Coronary artery (tissue), 2 donors: ENCODE results near the gene OR8D2.

Source experiments
- DNase-seq: peaks from one replicate; pipeline ENCODE4 v3.0.0-alpha.2; 2017; ENCODE audit warnings: low spot score
- H3K27ac ChIP-seq, 2 donors: fragments of 200-600 bp; sonication (generic); one replicate each; pipeline ENCODE4 v1.5.1; 2016 to 2019
- H3K4me3 ChIP-seq: fragments of 200-600 bp; sonication (generic); 2 replicates; pipeline ENCODE4 v1.5.1; 2016; ENCODE audit warnings: mild to moderate bottlenecking, moderate library complexity
- CTCF ChIP-seq: fragments of 200-600 bp; sonication (generic); IDR thresholded peaks from one replicate; pipeline ENCODE4 v1.5.1; 2019; ENCODE audit warnings: antibody characterized with exemption

The OR8D2 gene

GRCh38 chr11:124296016-124296415 lies 24.0 kb downstream of the OR8D2 start:
- H3K27ac ChIP-seq: no peak overlapping the region
- no peak for TF ChIP-seq CTCF
- no peak overlapping the region for H3K4me3 ChIP-seq
- DNase-seq: no peak

GRCh38 chr11:124294687-124295086 lies 25.3 kb downstream of the OR8D2 start:
- H3K27ac ChIP-seq: no peak overlapping the region
- no peak for TF ChIP-seq CTCF
- DNase-seq: no peak
- no peak overlapping the region for H3K4me3 ChIP-seq

GRCh38 chr11:124285610-124286344 lies 34.2 kb downstream of the OR8D2 start:
- DNase-seq: no peak
- no peak for TF ChIP-seq CTCF
- no peak overlapping the region for H3K4me3 ChIP-seq
- no peak overlapping the region for H3K27ac ChIP-seq

GRCh38 chr11:124278261-124278660 lies 41.7 kb downstream of the OR8D2 start:
- no peak for TF ChIP-seq CTCF
- DNase-seq: no peak
- Histone ChIP-seq H3K27ac (no peak overlapping the region), H3K4me3 (no peak overlapping the region)

- H3K4me3 ChIP-seq: no peak overlapping the region
- no peak for DNase-seq
- no peak for TF ChIP-seq CTCF
- H3K27ac ChIP-seq: no peak overlapping the region
These were observed 42.2 kb downstream of the OR8D2 start for GRCh38 chr11:124277804-124278203.

- H3K4me3 ChIP-seq: no peak overlapping the region
- H3K27ac ChIP-seq: no peak overlapping the region
- DNase-seq: no peak
- no peak for TF ChIP-seq CTCF
These were observed 42.8 kb downstream of the OR8D2 start for GRCh38 chr11:124277207-124277606.

GRCh38 chr11:124276081-124276480 lies 43.9 kb downstream of the OR8D2 start:
- no peak overlapping the region for H3K27ac ChIP-seq
- H3K4me3 ChIP-seq: no peak overlapping the region
- no peak for DNase-seq
- TF ChIP-seq CTCF: no peak
